ENCODE measurements around the gene HEPHL1.
"Not testable (repeated sequence)": the region's sequence is repeated elsewhere in the genome, so short reads cannot be mapped to it uniquely, and the experiment has no call there.

Gene HEPHL1

GRCh38 chr11:94150056-94150455 is 128.9 kb downstream of the HEPHL1 start:
- DNase-seq (ENCODE audit: low read depth), result no peak

GRCh38 chr11:94150704-94151685 is 129.8 kb downstream of the HEPHL1 start:
- DNase-seq (ENCODE audit: low read depth), result no peak

DNA sequence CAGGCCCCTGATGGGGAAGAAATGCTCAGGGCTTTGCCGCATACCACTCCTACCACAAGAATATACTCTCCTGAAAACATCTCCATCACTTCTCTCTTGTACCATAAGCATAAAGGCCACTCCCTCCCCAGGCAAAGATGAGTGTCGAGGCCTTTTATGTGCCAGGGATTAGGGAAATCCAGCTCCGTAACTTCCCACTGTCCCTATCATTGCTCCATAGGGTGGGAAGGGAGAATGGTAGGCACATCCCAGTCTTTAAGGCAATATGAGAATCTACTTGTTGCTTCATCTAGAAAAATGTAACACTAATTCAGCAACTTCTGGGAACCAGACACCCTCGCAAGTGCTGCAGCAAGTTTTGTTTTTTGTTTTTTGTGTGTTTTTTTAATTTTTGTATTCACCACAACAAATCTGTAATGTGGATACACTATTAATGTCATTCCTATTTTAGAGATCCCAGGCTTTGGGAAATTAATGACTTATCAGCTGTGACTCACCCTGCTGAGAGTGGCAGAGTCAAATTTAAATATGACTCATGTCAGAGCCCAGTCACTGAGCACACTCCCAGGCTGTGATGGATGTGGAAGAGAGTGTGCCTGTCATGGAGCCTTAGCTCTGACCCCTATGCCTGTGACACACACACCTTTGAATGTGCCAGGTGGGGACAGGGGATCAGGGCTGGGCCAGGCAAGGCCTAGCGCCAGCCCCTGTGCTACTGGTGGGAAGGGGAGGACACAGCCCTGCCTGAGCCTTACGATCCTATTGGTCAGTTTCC is 130.9 kb downstream of the HEPHL1 start:
- DNase-seq (ENCODE audit: low read depth), result no peak

DNA sequence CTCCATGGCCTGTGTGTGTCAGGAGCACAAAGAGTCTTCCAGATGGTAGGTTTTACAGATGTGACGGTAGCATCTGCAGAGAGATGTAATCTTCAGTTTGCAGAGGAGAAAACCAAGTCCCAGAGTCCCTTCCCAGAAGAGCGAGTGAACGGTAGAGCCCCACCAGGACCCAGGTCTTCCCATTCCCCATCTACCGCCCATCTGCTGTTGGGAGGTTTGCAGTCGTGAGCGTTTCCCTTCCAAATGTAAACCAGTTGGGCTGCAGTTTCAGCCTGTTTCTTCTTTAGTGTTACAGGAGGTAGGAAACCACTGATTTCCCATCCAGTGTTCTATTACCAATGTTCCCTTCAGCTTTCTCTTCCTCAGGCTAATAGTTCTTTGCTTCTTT is 131.5 kb downstream of the HEPHL1 start:
- no peak for DNase-seq (ENCODE audit: low read depth)

GRCh38 chr11:94153320-94153719 is 132.2 kb downstream of the HEPHL1 start:
- DNase-seq (ENCODE audit: low read depth), result no peak

DNA sequence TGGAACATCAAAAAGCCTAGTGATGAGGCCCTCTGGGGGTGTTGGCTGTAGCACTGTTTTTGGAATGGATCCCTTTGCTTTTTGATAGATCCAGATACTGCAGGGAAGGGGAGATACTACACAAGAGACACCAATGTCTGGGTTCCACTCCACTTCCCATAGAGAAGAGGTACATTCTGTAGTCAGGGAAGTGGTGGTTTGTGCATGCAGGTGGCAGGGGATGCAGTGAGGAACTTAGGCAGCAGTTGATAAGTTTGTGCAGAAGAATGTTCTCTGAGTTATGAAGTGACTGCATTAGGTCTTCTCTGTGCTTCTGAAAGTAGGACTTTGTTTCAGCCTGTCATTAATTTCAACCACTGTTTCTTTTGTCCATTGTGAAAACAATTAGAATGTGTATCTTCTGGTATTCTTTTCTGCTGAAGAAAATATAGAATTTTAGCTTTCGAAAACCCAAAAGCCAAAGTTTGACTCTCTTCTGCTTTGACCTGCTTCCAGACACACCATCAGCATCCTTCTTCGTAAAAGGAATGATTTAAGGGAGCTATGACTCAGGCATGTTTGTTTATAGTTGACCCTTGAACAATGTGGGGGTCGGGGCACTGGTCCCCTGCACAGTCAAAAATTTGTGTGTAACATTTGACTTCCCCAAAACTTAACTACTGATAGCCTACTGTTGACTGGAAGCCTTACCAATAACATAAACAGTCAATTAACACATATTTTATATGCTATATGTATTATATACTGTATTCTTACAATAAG is 133.1 kb downstream of the HEPHL1 start:
- DNase-seq (ENCODE audit: low read depth), result no peak

DNA sequence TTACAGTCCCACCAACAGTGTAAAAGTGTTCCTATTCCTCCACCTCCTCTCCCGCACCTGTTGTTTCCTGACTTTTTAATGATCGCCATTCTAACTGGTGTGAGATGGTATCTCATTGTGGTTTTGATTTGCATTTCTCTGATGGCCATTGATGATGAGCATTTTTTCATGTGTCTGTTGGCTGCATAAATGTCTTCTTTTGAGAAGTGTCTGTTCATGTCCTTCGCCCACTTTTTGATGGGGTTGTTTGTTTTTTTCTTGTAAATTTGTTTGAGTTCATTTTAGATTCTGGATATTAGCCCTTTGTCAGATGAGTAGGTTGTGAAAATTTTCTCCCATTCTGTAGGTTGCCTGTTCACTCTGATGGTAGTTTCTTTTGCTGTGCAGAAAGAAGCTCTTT is 136.2 kb downstream of the HEPHL1 start:
- DNase-seq (ENCODE audit: low read depth), result not testable (repeated sequence)

Data from fibroblast of the conjunctiva (primary cell).